Endodermal cell (in vitro differentiated cells): Measurements from ENCODE around the gene IP6K1. TPM values are rescaled to one million over a fixed set of nuclear protein-coding genes. Genes with fewer than 3 reads are reported as not detected.
A peak's percentile ranks its signal among the peaks of the same experiment; 100 is the strongest.

Experiments used
- DNase-seq: peaks from one replicate; pipeline ENCODE4 v3.0.0-alpha.2; 2017
- H3K27ac ChIP-seq: 2 replicates; pipeline ENCODE4 v1.5.1; 2013; ENCODE audit warnings: mild to moderate bottlenecking, low read depth, low read length, moderate library complexity
- H3K27me3 ChIP-seq: 2 replicates; pipeline ENCODE4 v1.6.1; 2013; ENCODE audit warnings: mild to moderate bottlenecking, low read length, moderate library complexity; ENCODE audit not compliant: insufficient read depth, control insufficient read depth, poor library complexity, severe bottlenecking
- H3K36me3 ChIP-seq: 2 replicates; pipeline ENCODE4 v1.7.0; 2013; ENCODE audit warnings: mild to moderate bottlenecking, low read length, moderate library complexity; ENCODE audit not compliant: control insufficient read depth, insufficient read depth
- H3K4me1 ChIP-seq: one replicate; pipeline ENCODE4 v1.7.0; 2013; ENCODE audit warnings: low read length; ENCODE audit not compliant: control insufficient read depth, insufficient read depth
- H3K4me3 ChIP-seq: 2 replicates; pipeline ENCODE4 v1.5.1; 2013; ENCODE audit warnings: mild to moderate bottlenecking, low read length, moderate library complexity
- H3K9ac ChIP-seq: 2 replicates; pipeline ENCODE4 v1.6.1; 2013; ENCODE audit warnings: mild to moderate bottlenecking, low read length, moderate library complexity; ENCODE audit not compliant: poor library complexity, severe bottlenecking; ENCODE audit errors: extremely low read depth
- H3K9me3 ChIP-seq: 2 replicates; pipeline ENCODE4 v1.6.1; 2013; ENCODE audit warnings: mild to moderate bottlenecking, low read length, moderate library complexity; ENCODE audit not compliant: control insufficient read depth
- H3K27ac Mint-ChIP-seq: 2 replicates; pipeline ENCODE4 v1.8.0; 2020; ENCODE audit warnings: mixed read lengths
- H3K27me3 Mint-ChIP-seq: 2 replicates; pipeline ENCODE4 v1.8.0; 2021; ENCODE audit warnings: mild to moderate bottlenecking, mixed read lengths; ENCODE audit not compliant: insufficient read depth
- H3K36me3 Mint-ChIP-seq: 2 replicates; pipeline ENCODE4 v1.8.0; 2020; ENCODE audit warnings: low read depth, mixed read lengths
- H3K4me1 Mint-ChIP-seq: 2 replicates; pipeline ENCODE4 v1.8.0; 2020; ENCODE audit warnings: mixed read lengths
- H3K4me3 Mint-ChIP-seq: 2 replicates; pipeline ENCODE4 v1.8.0; 2020; ENCODE audit warnings: mild to moderate bottlenecking, moderate library complexity, mixed read lengths
- H3K9me3 Mint-ChIP-seq: 2 replicates; pipeline ENCODE4 v1.8.0; 2020; ENCODE audit warnings: mild to moderate bottlenecking, mixed read lengths
- WGBS, 2 experiments: methylation state at CpG; one replicate each; pipeline versions ENCODE4 v1.1.5 to v1.1.7; 2013; ENCODE audit warnings: missing lambda C conversion rate in 2 of 2, mixed read lengths in 1 of 2; ENCODE audit not compliant: insufficient coverage in 1 of 2, insufficient read length in 1 of 2; 5-methylcytosine and 5-hydroxymethylcytosine counted together
- total RNA-seq, 2 donors: library from RNA; stranded (reverse); fragmentation: NEBNext Ultra II Directional in 1 of 2; extraction: Animal tissue kit (Norgen Biotek cat#: 25700) in 1 of 2; gene quantifications; 2 replicates in 1 of 2; 3 replicates in 1 of 2; pipeline ENCODE4 v1.2.1, GENCODE V29; 2021
- TF ChIP-seq, protein P1 (sequence below): fragments of 200-600 bp; sonication (generic); conservative IDR thresholded peaks from 2 replicates; pipeline ENCODE4 v1.5.0; 2021; ENCODE audit warnings: antibody characterized with exemption, mild to moderate bottlenecking

IP6K1 gene
- total RNA-seq, 2 donors from 2014 or later: 45.8 to 49.8 TPM

DNA sequence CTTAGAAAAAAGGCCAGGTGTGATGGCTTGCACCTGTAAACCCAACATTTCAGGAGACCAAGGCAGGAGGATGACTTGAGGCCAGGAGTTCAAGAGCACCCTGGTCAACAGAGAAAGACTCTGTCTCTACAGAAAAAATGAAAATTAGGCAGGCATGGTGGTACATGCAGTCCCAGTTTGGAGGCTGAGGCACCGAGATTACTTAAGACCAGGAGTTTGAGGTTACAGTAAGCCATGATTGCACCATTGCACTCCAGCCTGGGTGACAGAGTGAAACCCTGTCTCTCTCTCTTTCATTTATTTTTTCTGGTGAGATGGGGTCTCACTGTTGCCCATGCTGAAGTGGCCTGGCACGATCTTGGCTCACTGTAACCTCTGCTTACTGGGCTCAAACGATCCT lies 24.7 kb downstream of the IP6K1 start:
- Mint-ChIP-seq H3K4me1 (peaks cover 8% of the 10 kb centered on the region), H3K36me3 (peaks cover 30% of the 10 kb centered on the region), H3K27ac (no peak overlapping the region), H3K27me3 (no peaks in the 10 kb centered on the region), H3K4me3 (no peak overlapping the region), H3K9me3 (no peaks in the 10 kb centered on the region)
- H3K4me3 ChIP-seq: no peak overlapping the region
- H3K9me3 ChIP-seq: no peaks in the 10 kb centered on the region
- no peak for DNase-seq
- H3K27me3 ChIP-seq: no peaks in the 10 kb centered on the region
- 89 to 95% methylated on average over 3 of the region's 3 CpGs for WGBS, 2 experiments
- H3K36me3 ChIP-seq: peaks cover 34% of the 10 kb centered on the region
- no peak overlapping the region for H3K27ac ChIP-seq
- TF ChIP-seq, protein P1, sequence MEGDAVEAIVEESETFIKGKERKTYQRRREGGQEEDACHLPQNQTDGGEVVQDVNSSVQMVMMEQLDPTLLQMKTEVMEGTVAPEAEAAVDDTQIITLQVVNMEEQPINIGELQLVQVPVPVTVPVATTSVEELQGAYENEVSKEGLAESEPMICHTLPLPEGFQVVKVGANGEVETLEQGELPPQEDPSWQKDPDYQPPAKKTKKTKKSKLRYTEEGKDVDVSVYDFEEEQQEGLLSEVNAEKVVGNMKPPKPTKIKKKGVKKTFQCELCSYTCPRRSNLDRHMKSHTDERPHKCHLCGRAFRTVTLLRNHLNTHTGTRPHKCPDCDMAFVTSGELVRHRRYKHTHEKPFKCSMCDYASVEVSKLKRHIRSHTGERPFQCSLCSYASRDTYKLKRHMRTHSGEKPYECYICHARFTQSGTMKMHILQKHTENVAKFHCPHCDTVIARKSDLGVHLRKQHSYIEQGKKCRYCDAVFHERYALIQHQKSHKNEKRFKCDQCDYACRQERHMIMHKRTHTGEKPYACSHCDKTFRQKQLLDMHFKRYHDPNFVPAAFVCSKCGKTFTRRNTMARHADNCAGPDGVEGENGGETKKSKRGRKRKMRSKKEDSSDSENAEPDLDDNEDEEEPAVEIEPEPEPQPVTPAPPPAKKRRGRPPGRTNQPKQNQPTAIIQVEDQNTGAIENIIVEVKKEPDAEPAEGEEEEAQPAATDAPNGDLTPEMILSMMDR: no peak
- no peak overlapping the region for H3K9ac ChIP-seq
- H3K4me1 ChIP-seq: no peaks in the 10 kb centered on the region

DNA sequence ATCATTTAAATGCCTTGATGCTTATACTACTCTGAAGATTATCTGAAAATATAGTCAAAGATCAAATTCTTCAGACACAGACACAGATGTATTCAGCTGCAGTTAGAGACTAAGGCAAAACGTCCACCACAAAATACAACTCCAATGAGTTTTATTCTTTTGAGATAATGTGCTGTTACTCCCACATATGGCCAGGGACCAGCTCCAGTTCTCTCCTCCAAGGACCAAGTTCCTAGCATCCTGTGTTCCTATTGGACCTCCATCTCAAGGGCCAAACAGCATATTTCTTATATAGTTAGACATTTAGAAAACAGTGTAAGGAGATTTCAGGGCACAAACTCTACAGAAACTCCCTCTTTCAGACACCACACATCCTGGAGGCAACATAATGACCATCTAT lies 27.1 kb downstream of the IP6K1 start:
- Histone ChIP-seq H3K9me3 (no peaks in the 10 kb centered on the region), H3K27me3 (no peaks in the 10 kb centered on the region), H3K27ac (no peak overlapping the region), H3K36me3 (peaks cover 19% of the 10 kb centered on the region), H3K4me1 (peaks cover 10% of the 10 kb centered on the region), H3K4me3 (no peak overlapping the region), H3K9ac (no peak overlapping the region)
- Mint-ChIP-seq H3K27me3 (no peaks in the 10 kb centered on the region), H3K36me3 (peaks cover 18% of the 10 kb centered on the region), H3K4me3 (no peak overlapping the region), H3K9me3 (no peaks in the 10 kb centered on the region), H3K4me1 (peaks cover 17% of the 10 kb centered on the region), H3K27ac (peak overlapping the region; percentile 46)
- no peak for DNase-seq
- 80% methylated on average over 1 of the region's 1 CpG; no CpG with 5 or more reads in 1 of the 2 experiments for WGBS, 2 experiments
- TF ChIP-seq, protein P1: no peak

DNA sequence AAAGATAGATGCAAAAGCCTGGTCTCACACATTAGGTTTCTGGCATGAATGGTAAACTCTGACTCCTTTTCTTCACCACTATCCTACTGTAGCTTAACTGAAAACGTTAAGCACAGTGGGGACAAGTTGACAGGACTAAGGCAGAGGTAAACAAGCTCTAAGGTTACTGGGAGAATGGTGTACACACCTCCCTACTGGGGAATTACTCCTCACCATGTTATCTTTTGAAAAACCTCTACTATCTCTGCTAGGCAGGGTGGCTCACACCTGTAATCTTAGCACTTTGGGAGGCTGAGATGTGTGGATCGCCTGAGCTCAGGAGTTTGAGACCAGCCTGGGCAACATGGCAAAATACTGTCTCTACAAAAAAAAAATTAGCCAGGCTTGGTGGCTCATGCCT lies 29.1 kb downstream of the IP6K1 start:
- Histone ChIP-seq H3K9ac (no peak overlapping the region), H3K27me3 (no peaks in the 10 kb centered on the region), H3K4me1 (peaks cover 10% of the 10 kb centered on the region), H3K4me3 (peak overlapping the region; percentile 47), H3K9me3 (no peaks in the 10 kb centered on the region), H3K36me3 (peaks cover 13% of the 10 kb centered on the region), H3K27ac (no peak overlapping the region)
- H3K9me3 Mint-ChIP-seq: no peaks in the 10 kb centered on the region
- H3K4me1 Mint-ChIP-seq: peaks cover 17% of the 10 kb centered on the region
- peak; percentile 62 for DNase-seq
- H3K27me3 Mint-ChIP-seq: no peaks in the 10 kb centered on the region
- H3K36me3 Mint-ChIP-seq: peaks cover 19% of the 10 kb centered on the region
- 43 to 79% methylated on average over 2 of the region's 2 CpGs for WGBS, 2 experiments
- TF ChIP-seq, protein P1: no peak
- peak overlapping the region; percentile 50 for H3K27ac Mint-ChIP-seq
- no peak overlapping the region for H3K4me3 Mint-ChIP-seq
